ENCODE measurements around the gene CTNNA1.

GRCh38 chr5:138952962-138953361, 199.7 kb downstream of the CTNNA1 start:
- TF ChIP-seq, protein P1, sequence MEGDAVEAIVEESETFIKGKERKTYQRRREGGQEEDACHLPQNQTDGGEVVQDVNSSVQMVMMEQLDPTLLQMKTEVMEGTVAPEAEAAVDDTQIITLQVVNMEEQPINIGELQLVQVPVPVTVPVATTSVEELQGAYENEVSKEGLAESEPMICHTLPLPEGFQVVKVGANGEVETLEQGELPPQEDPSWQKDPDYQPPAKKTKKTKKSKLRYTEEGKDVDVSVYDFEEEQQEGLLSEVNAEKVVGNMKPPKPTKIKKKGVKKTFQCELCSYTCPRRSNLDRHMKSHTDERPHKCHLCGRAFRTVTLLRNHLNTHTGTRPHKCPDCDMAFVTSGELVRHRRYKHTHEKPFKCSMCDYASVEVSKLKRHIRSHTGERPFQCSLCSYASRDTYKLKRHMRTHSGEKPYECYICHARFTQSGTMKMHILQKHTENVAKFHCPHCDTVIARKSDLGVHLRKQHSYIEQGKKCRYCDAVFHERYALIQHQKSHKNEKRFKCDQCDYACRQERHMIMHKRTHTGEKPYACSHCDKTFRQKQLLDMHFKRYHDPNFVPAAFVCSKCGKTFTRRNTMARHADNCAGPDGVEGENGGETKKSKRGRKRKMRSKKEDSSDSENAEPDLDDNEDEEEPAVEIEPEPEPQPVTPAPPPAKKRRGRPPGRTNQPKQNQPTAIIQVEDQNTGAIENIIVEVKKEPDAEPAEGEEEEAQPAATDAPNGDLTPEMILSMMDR (IDR thresholded peaks at IDR 0.05): no peak
- no peak for TF ChIP-seq MAX (IDR thresholded peaks at IDR 0.05; ENCODE audit: low read depth)
- no peak for TF ChIP-seq SIN3A (IDR thresholded peaks at IDR 0.05; ENCODE audit: borderline replicate concordance, low read depth, low read length)
- no peak for TF ChIP-seq REST (IDR thresholded peaks at IDR 0.05; ENCODE audit: low read depth, low read length)
- TF ChIP-seq GABPA (IDR thresholded peaks at IDR 0.05; ENCODE audit: low read depth): no peak
- no peak for TF ChIP-seq RAD21 (IDR thresholded peaks at IDR 0.05; ENCODE audit: low read length)
- TF ChIP-seq POLR2AphosphoS5 (IDR thresholded peaks at IDR 0.05; ENCODE audit: low read depth, low read length): no peak

Data from SK-N-SH (cell line).